ENCODE data around the gene PHLPP1. TPM values are rescaled to one million over a fixed set of nuclear protein-coding genes. Genes with fewer than 3 reads are reported as not detected.

The PHLPP1 gene
- total RNA-seq, 1 donor from 2014 or later = 33.2 TPM

DNA sequence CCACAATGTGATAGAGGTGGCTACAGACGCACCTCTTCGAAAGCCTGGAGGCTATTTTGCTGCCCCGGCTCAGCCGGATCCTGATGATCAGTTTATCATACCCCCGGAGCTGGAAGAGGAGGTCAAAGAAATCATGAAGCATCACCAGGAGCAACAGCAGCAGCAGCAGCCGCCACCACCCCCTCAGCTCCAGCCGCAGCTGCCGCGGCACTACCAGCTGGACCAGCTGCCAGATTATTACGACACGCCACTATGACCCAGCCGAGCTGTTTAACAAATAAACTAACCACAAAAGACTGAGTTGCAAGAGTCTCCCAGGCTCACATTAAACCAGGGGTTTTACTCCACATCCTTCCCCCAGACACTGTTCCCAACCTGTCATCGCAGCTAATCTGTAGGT, 263.8 kb downstream of the PHLPP1 start:
- DNase-seq (ENCODE audit: low spot score) = peak; percentile 57

DNA sequence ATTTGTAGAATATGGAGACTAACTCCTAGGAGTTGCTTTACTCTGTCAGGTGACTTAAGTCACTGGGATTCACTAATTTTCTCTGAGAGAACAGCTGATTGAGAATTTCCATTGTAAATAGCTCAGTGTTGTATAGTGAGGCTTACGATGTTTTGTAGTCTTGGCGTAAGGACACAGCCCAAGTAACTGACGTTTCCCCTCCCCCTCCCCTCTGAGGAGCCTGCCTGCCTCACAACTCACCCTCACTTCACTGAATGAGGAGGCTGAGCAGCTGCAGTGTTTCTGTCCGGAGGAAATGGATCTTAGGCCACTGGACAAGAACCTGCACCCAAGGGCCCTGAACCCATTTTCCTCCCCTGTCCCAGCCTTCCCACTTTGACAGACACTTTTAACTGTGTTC, 264.6 kb downstream of the PHLPP1 start:
- DNase-seq (ENCODE audit: low spot score) = no peak

DNA sequence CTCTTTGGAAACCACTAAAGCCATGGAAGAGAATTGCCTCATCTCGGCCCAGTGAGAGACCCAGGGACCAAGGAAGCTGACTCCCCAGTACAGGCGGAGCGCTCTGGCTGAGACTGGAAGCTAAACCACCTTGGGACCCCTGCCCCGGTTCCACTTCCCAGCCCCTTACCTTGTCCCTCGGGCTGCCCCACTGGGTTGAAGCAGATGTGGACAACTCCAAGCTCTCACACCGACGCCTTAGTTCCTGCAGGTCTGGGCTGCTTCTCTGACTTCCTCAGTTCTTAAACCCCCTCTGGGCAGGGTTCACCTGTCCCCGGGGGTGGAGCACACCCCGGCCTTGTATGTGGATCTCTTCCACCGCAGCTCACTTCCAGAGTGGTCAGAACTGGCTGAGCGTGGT, 266.2 kb downstream of the PHLPP1 start:
- DNase-seq (ENCODE audit: low spot score) = no peak

DNA sequence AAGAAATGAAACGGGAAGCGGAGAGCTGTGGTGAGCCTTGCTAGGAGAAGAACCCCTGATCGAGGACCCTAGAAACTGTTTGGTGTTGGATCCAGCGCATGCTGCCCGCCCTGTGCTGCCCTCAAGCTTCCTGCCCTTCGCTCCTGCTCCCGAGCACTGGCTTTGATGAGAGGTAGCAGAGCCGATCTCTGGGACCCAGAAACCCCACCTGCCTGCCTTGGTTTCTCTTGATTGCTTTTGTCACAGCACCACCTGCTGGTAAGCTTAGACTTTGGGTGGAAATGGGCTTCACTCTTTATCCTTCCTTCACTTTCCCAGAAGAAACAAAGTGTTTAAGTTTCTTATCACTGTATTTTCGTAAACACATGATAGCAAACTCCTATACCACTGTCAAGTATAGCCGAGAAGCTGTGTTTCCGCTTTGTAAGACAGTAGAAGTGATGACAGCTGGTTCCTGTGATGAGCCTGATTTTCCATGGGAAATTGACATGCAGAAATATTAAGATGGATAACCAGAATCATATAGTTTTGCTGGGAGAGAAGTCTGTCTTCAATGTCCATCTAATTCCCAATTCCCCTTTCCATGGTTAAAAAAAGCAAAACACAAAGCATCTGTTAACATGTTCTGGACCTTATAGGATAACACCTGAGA, 267.4 kb downstream of the PHLPP1 start:
- peak; percentile 63 for DNase-seq (ENCODE audit: low spot score)

DNA sequence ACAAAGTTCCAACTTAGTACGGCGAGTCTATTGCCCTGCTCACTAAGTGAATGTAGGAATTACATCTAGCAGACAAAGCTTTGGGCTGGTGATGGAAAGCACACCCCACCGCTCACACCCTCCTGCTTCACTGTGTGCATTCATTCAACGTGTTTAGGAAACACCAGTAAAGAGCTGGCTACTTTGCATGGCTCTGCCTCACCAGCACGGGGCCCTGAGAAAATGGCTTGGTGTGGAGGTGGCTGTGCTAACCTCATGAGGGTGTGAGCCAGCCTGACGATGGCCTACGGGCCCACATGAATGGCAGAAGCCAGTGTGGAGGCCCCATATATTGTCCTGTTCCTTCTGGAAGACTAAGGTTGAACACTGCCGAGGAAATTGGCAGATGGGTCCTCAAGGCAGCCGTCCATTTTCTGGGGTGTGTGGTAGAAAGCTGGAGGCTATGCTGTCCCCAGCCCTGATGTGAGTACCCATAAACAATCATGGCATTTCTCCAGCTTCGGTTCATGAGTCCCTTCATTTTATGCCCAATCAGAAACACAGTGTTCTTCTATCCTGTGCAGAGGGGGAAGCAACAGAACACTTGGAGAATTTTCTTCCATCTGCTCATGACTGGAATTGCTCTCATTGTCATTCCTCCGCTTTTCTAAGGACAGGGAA, 269.4 kb downstream of the PHLPP1 start:
- no peak for DNase-seq (ENCODE audit: low spot score)

DNA sequence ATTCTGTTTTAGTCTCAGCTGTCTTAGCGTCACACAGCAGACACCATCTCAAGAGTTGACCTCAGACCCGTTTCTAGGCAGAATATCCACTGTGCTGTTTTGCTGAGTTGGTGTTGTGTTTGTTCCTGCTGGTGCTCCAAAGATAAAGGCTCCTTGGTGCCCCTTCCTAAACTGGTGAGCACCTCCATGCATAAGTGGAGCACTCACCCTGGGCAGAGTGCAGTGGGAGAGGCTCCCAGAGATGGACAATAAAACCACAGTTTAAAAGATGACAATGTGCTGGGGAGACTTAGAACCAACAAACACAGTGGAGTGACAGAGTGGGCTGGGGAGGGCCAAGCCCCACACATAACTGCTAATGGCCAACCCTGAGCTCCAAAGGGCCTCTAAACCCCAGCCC, 271.1 kb downstream of the PHLPP1 start:
- DNase-seq (ENCODE audit: low spot score) = no peak

DNA sequence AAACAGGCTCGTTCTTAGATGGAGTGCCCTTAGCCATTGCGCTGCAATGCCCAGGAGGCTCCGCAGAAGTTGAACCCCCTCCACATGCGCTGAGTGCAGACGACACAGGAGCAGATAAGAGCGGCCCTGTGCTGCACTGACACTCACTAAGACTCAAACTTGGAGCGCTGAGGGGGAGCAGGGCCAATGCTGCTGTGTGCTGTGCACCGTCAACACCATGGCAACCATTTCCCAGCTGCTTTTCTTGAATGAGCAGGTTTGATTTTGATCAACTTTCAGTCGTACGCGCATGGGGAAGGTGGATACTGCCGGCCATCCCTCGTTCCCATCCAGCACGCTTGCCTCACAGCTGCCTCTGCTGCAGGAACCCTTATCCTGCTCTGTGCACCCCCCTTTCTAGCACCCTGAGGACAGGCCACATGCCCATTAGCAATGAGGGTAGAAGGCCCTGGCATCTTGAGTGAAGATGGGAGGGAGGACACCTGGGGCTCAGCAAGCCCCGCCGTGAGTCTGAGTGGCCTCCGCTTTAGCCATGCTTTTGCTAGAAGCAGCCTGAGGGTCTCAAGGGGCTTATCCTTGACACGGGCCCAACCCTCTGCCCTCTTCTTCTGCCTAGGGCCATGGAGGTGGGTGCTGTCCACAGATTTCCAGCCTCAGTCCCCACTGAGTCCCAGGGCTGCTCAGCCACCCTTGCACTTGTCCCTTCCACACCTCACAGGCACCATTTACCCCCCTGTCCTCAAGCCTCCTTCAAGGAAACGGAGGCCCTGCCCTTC, 271.9 kb downstream of the PHLPP1 start:
- DNase-seq (ENCODE audit: low spot score) = no peak

DNA sequence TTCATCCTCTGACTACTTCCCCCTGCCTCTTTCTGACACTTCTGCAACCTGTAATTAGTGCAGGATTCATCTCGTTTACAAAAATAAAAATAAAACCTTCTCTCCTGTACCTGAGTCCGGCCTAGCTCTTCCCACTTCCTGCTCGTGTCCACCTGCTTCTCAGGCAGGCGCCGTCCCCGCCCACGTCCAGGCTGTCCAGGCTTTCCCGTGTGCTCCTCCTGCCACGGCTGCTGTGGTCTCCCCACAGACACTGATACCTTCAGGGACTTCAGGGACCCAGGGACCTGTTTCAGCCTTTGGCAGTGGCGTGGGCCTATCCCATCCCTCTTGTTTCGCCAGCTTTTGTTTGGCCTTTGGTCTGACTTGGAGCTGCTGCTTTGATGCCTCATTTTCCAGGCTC, 272.5 kb downstream of the PHLPP1 start:
- DNase-seq (ENCODE audit: low spot score) = no peak

DNA sequence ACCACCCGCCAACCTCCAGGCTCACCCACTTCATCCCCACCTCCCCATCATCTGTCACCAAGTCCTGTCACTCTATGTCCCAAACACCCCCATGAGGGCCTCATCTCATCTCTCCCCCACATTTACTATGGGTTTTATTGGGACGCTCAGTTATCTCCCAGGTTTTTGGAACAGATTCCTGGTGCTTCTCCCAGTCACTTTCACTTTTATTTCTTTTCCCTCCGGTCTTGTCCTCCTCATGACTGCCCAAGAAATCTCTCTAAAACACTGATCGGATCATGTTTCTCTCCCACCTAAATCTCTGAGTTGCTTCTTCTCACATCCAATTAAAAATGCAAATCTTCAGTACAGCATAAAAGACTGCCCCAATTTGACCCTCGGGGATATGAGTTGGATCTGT, 273.1 kb downstream of the PHLPP1 start:
- DNase-seq (ENCODE audit: low spot score) = no peak

DNA sequence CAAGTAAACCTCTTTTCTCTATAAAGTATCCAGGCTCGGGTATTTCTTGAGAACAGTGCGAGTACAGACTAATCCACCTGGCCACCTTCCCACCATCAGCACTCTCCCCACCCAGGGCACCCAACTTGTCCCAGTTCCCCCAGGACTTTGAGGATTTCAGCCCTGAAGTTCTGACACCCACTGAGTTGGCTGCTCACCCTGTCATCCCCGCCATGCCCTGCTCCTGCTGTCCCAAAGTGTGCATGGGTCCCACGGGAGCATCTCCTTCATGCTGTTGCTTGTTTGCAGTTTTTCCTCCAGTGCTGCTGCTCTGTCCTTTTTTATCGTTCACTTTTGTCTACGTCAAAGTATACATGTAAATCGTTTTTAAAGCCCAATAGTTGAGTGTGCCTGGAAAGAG, 273.9 kb downstream of the PHLPP1 start:
- no peak for DNase-seq (ENCODE audit: low spot score)

DNA sequence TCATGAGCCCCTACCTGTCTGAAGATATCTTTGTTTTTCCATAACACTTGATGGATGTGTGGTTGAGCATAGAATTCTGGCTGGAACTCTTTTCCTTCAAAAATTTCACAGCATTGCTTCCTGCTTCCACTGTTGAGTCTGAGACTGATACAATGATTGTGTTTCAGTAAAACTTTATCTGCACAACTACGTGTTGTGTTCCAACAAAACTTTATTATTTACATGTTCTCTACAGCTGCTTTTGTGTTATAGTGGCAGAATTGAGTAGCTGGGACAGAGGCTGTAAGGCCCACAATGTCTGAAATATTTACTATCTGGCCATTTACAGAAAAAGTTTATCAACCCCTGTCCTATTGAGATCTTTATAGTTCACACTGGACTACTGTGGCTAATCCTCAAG, 275.3 kb downstream of the PHLPP1 start:
- DNase-seq (ENCODE audit: low spot score) = no peak

DNA sequence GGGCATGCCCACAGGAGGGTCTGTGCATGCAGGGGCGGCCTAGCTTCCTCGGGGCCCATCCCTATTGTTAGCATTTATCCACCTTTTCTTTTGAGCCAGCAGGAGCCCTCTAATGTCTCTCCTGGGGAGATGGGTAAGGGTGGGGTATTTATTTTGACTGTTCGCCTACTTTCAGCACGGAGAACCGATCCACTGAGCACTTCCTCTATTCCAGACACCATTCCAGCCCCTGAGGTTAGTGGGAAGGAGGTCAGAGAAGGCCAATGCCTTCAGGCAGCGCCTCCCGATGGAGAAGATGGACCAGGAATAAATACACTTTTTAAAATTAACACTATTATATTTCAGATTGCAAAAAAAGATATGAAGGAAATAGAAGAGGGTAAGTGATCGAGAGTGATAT, 276.0 kb downstream of the PHLPP1 start:
- no peak for DNase-seq (ENCODE audit: low spot score)

DNA sequence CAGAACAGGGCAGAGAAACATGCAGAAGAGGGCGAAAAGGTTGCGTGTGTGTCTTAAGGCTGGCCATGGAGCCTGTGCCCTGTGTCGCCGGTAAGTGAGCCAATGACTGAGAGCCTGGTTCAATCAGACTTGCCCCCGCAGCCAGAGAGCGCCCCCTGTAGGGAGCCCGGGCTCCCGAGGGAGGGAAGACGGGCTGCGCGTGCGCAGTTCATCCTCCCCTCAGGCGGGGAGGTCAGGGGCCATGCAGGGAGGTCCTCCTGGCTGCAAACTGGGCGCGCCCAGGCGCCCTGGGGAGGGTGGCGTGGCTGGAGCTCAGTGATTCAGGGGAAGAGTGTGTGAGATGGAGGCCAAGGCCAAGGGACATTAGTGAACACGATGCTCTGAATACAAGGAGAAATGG, 276.6 kb downstream of the PHLPP1 start:
- peak; percentile 3 for DNase-seq (ENCODE audit: low spot score)

DNA sequence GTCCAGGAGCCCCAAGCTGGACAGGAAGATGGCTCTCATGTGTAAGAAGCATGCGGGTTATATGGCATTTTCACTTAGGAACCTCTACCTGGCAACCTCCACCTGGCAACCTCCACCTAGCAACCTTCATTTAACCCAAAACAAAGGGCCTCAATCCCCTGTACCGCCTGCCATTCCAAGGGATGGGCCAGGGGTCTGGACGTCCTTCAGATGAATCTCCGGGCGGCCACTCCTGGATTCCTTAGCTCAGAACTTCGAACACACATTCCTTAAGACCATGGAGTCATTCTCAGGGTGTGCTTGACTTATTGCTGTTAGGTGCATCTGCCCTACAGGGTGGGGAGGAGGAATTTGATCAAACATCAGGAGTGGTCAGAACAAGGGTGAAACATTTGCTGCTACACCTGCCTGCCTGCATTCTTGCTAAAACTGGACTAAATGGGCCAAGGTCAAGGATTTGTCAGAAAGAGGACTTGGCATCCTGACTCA, 277.6 kb downstream of the PHLPP1 start:
- DNase-seq (ENCODE audit: low spot score) = peak; percentile 10

DNA sequence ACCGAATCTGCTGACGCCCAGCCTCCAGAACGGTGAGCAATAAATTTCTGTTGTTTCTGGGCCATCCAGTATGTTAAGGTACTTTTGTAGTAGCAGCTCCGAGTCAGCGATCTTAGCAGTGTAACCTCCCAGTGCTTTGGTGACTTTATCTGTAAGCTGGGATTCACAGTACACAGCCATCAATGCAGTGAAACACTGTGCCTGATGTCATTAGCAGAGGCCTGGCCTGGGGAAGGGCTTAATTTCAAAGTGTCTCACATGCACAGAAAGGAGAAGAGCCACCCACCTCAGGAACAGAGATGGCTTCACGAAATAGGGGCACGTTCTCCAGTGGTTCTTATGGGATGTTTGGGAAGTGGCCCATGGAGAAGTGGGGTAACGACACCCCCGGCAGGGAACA, 281.2 kb downstream of the PHLPP1 start:
- peak; percentile 7 for DNase-seq (ENCODE audit: low spot score)

DNA sequence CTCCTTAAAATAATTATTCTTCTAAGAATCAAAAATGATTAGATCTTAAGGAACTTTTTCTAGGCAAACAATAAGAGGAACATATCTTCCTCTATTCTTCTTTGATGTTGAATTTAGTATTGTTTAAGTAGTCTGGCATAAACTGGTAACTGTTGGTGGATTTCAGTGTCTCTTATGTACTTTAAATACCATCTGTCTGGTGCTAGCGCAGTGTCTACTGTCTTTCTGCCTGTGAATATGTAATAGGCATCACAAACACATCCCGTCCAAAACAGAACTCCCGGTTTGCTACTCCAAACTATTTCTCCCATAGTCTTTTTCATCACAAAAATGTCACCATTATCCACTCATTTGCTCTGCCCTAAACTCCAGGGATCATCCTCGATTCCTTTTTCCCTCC, 281.7 kb downstream of the PHLPP1 start:
- no peak for DNase-seq (ENCODE audit: low spot score)

DNA sequence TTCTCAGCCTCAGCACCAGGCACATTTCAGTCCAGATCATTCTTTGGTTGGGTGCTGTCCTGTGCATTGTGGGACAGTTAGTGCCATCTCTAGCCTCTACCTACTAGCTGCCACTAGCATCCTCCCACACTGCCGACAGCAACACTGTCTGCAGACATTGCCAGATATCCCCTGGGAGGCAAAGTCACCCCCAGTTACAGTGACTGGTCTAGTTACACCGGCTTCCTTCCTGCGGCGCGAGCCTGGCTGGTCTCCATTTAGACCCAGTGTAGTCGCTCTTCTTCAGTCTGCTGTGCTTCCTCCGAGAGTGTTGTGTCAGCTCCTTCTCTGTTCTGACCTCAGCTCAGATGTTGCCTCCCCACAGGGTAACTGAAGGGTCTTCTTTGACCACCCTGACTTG, 283.1 kb downstream of the PHLPP1 start:
- peak; percentile 8 for DNase-seq (ENCODE audit: low spot score)

DNA sequence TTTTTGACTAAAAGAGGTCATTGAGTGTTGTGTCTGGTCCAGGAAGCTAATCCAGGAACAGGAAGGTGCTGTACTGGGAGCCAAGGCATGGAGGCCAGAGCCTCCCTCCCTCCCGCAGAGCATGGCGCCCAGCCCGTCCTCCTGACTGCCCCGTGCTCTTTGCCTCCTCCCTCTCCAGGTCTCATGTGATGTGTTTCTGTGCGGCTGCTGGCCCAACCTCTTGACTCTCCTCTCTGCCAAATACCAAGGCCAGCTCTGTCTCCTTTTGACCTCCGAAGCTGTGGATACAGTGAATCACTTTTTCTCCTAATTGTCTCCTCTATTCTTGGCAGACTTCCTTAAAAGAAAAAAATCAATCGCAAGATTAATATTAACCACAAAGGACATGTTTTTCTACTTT, 284.1 kb downstream of the PHLPP1 start:
- peak; percentile 94 for DNase-seq (ENCODE audit: low spot score)

DNA sequence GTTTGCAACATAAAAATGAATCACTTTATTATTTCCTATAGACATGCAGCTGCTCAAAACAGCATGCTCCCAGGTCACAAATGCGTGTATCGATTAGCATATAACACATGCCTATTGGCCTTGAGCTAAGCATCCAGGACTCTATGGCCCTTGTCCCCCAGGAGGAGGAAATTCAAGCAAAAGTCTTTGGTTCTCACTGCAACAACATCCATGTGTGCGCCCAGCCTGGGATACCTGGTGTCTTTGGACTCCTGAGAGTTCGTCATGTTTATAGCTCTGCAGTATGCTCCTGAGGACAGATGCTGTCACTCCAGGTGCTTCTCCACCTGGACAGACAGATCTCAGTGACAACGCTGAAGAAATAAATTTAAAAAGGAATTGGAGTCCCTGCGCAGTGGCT, 284.6 kb downstream of the PHLPP1 start:
- DNase-seq (ENCODE audit: low spot score) = peak; percentile 70

DNA sequence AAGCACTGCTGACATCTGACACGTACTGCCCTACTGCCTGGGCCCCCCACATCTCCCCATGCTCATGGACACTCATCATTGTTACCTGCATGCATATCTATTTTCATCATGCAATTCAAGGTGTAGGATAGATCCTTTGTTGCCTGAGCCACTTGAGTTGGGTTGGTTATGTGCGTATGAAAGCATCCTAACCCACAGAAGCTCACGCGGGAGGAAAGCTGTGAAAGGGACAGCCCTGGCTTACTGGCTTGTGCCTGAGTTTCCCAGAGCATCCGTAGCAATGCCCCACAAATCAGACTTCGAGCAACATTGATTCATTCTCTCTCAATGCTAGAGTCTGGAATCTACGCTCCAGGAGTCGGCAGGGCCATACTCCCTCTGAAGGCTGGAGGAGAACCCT, 285.5 kb downstream of the PHLPP1 start:
- peak; percentile 9 for DNase-seq (ENCODE audit: low spot score)

DNA sequence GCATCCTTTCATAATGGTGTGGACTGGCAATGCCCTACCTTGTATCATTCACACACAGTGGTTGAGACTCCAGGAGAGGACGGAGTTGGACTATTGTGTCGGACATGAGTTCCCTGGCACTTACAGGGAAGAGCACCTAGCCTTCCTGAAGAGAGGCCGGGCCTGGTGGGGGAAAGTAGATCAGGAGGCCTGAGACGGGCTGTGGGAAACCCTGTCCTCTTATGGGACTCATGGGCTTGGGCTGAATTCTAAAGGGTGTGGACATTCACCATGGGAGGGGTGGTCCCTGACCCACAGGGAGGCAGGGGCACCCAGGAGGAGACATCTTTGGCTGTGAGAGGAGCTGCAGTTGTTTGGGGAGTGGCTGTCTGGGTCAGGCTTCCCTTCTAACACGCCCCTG, 286.5 kb downstream of the PHLPP1 start:
- DNase-seq (ENCODE audit: low spot score) = peak; percentile 8

DNA sequence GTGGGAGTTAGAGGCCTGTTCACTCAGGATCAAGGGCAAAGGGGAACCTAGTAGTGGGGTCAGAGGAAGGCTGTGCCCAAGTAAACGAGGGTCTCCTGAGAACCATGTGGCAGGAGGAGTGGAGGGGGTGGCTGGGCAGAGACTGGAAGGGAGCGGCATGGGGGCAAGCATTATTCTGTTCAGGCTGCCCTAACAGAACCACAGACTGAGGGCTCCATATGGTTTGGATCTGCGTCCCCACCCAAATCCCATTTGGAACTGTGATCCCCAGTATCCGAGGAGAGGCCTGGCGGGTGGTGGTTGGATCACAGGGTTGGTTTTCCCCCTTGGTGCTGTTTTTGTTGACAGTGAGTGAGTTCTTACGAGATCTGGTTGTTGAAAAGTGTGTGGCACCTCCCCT, 287.0 kb downstream of the PHLPP1 start:
- no peak for DNase-seq (ENCODE audit: low spot score)

Measured in mucosa of gallbladder (tissue), 1 donor.